Stomach (tissue), 4 donors: Measurements from ENCODE around the gene C4B.

Source experiments
- EP300 ChIP-seq: sonication (generic); formaldehyde crosslinking; IDR thresholded peaks from one replicate; pipeline ENCODE4 v1.6.1; 2017; ENCODE audit warnings: antibody characterized with exemption
- POLR2A ChIP-seq, 4 donors: fragments of 450-650 bp; IDR thresholded peaks; one replicate each; pipeline ENCODE4 v1.6.1; 2016; ENCODE audit warnings: antibody characterized with exemption in 4 of 4, control low read depth in 2 of 4, mild to moderate bottlenecking in 1 of 4, moderate library complexity in 1 of 4
- POLR2AphosphoS5 ChIP-seq, 3 donors: sonication (generic); formaldehyde crosslinking; IDR thresholded peaks; one replicate each; pipeline ENCODE4 v1.6.1; 2016; ENCODE audit warnings: antibody characterized with exemption in 3 of 3
- TF ChIP-seq, protein P1 (sequence below), 7 experiments: fragments of 450-650 bp in 4 of 7; fragments of 200-600 bp in 3 of 7; sonication (generic) in 3 of 7; IDR thresholded peaks; one replicate each; pipeline ENCODE4 v1.5.1; 2016 to 2019; ENCODE audit warnings: antibody characterized with exemption in 7 of 7, control low read depth in 2 of 7, mild to moderate bottlenecking in 1 of 7

DNA sequence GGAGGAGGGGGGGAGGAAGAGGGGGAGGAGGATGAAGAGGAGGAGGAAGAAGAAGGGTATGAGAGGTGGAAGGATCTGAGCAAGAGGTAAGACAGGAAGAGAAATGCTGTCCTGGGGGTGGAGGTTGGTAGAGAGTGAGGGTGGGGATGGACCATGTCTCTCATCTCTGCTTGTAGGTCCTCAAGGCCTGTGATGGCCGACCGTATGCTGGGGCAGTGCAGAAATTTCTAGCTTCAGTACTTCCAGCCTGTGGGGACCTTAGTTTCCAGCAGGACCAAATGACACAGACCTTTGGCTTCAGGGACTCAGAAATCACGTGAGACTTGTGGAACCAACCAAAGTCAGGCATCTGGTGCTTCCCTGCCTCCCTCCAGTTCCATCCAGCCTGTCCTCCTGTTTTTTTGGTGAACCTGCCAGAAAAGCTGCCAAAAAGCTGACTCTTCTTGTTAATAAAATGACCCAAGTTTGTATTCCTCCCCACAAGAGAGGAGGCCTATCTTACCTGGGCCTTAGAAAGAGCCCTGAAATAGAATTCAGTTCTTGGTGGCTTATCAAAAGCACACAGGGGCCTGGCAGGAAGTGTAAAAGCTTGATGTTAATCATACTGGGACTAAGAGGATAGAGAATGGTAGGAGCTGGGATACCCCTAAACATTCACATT, 35.2 kb upstream of the C4B start:
- TF ChIP-seq, protein P1, sequence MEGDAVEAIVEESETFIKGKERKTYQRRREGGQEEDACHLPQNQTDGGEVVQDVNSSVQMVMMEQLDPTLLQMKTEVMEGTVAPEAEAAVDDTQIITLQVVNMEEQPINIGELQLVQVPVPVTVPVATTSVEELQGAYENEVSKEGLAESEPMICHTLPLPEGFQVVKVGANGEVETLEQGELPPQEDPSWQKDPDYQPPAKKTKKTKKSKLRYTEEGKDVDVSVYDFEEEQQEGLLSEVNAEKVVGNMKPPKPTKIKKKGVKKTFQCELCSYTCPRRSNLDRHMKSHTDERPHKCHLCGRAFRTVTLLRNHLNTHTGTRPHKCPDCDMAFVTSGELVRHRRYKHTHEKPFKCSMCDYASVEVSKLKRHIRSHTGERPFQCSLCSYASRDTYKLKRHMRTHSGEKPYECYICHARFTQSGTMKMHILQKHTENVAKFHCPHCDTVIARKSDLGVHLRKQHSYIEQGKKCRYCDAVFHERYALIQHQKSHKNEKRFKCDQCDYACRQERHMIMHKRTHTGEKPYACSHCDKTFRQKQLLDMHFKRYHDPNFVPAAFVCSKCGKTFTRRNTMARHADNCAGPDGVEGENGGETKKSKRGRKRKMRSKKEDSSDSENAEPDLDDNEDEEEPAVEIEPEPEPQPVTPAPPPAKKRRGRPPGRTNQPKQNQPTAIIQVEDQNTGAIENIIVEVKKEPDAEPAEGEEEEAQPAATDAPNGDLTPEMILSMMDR (IDR thresholded peaks at IDR 0.05): no peak
- TF ChIP-seq EP300 (no peak), POLR2A (IDR thresholded peaks at IDR 0.05) (no peak), POLR2AphosphoS5 (IDR thresholded peaks at IDR 0.05) (no peak)
